Measurements from ENCODE around the gene RPL27A. TPM values are rescaled to one million over a fixed set of nuclear protein-coding genes. Genes with fewer than 3 reads are reported as not detected.
A peak's percentile ranks its signal among the peaks of the same experiment; 100 is the strongest.

Gene RPL27A
- polyA plus RNA-seq, 3 donors: 1,901 to 2,340 (median 2,158) TPM

DNA sequence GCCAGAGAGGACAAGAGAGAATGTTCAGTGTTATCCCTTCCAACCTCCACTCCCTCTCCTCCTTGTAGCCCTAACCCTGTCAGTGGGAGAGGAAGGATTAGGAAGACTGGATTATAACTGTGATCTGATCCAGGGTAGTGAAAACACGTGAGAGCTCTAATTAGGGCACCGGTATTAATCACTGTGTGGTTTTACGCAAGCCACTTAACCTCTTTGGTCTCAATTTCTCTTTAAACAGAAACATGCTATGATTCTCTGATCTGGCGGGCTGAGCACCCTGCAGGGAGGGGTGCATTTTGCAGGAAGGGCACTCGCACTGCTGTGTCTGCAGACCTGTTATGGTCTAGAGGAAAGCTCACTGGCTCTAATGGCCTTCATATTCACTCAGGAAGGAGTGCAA is 11.5 kb downstream of the RPL27A start:
- no peak for DNase-seq

DNA sequence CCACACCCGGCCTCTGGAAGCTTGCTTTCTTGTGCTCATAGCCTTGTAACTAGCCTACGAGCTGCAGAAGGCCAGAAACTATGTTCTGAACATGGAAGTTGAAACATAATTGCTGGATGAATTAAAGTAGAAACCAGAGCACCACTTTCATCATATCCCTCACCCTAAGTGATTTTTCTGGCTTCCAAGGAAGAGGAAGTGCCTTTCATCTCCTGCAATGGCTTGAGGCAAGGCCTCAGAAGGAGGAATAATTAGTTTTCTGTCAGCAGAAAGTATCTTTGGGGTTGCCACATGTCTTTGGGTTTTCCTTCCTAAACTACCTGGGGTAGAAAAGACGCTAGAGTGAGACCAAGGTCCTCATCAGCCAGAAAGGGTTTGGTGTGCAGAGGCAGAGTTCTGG is 14.5 kb downstream of the RPL27A start:
- DNase-seq: no peak

DNA sequence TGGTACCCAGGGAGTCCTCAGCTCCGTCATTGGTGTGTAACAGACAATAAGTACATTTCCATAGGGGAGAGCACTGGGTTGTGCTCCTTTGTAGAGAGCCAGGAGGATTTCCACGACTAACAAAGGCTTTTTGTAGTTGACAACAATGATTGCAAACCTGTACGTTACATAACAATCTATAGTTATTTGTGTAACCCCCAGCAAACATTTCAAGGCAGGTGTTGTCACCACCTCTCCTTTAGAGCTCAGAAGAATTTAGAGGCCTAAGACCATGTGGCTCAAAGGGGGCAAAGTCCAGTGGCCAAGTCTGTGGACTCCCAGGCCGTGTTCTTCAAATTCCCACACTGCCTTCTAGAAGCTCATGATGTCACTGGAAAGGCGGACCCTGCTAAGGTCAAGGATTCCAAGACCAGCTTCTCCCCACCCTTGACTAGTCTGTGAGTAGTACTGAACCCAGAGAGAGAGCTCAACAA is 15.8 kb downstream of the RPL27A start:
- DNase-seq: no peak

DNA sequence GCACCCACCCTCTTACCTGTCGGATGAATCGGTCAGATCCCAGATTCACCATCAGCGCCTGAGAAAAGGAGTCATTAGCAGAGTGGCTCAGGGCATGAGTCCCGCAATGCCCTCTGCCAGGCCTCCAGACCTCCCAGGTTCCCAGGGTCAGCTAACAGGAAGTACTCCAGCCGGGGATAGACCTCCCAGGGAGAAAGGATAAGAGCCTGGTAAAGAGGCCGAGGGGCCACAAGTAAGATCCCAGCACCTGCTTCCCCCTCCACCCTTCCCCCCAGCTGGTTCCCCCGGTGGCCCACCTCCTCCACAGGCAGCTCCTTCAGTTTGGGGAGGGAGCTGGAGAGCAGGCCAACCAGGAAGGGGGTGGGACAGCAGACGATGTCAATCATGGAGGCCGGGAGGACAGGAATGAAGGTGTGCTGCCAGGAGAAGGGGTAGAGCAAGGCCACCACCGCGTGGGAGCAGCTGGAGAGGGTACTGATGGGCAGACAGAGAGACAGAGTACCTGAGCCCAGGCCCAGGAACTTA is 16.4 kb downstream of the RPL27A start:
- DNase-seq: no peak

DNA sequence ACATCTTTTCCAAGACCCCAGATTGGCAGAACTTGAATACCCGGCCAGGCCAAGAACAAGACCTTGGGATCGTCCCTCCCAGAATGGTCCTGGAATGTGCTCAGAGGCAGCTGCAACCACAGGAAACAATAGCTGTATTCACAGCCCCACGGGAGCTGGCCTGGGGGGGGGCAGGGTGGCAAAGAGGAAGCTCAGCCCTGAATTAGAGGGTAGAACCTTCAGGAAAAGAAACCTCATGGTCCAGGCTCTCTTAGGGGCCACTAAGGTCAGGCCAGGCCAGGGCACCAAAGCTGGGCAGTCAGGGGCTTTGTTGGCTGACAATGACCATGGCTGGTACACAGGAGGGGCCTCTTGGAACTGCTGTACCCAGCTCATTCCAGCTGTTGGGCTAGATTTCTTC is 17.3 kb downstream of the RPL27A start:
- DNase-seq: no peak

DNA sequence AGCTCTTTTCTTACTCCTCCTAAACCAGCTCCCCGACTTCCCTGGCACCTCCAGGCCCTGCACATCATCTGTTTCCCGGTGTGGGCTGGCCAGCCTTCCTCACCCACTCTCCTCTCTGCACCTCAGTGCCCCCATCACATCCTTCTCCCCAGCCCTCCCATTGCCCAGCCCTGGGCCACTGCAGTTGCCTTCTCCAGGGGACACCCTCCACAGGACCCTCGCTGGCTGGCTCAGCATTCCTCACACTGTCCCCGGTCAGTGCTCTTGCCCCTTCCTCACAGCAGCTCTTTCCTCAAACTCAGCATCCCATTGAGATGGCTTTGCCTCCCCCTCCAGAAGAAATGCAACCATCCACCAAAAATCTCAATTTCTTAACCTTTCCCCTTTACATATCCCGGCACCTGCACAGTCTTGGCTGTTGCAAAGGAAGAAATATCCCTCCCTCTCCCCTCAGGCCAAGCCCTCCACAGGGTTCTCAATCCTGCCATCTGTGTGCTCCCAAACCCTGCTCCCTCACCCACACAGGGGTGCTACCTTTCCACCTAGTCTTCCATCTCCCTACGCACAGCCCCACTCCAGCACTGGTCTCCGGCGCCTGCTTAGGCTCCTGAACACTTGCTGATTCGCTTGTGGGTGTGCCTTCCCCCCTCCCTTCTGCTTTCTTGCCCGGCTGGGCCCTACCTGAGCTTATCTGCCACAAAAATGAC is 19.5 kb downstream of the RPL27A start:
- no peak for DNase-seq

DNA sequence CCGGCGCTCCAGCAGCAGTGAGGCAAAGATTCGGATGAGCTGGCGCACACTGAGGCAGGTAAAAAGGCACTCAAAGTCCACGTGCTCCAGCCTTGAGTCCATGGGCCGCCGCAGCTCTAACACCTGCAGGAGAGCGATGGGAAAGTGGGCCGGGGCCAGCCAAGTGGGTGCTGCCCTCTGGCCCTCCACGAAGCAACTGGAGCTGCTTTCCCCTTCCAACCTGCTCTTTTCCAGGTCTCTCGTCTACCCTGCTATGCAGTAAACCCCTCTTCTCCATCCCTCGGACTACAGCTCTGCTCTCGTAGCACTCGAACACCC is 20.0 kb downstream of the RPL27A start:
- DNase-seq: no peak

DNA sequence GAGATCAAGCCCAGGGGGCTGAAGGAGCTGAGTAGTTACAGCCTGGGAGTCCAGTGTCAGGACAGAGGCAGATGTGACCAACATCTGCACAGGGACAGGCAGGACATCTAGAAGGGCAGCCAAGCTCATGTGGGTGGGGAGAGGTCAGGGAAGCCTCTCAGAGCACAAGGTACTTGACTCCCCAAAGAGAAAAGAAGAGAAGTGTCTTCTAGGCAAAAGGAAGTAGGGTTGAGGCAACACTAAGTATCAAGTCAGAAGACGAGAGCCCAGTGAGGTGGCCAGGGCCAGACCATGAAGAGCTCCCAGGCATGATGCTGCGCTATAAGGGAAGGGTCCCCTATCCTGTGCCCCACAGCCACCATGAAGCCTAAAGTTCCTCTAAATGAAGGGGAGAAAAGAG is 21.5 kb downstream of the RPL27A start:
- DNase-seq: no peak

DNA sequence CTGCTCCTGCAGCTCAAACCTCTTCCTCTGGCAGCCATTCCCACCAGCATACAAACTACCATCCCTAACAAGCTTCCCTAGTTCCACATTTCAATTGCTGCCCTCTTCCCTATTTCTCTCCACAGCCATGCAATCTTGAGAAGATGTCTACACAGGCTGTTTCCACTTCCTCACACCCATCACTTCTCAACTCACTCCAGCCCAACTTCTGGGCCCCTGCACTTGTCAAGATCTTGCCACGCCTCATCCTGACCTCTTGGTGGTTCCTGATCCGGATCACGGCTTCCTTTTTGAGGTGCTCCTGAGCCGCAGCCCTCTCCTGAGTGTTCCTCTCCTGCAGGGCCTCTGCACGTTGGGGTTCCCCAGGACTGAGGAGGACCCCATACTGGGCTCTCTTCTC is 22.6 kb downstream of the RPL27A start:
- DNase-seq: no peak

DNA sequence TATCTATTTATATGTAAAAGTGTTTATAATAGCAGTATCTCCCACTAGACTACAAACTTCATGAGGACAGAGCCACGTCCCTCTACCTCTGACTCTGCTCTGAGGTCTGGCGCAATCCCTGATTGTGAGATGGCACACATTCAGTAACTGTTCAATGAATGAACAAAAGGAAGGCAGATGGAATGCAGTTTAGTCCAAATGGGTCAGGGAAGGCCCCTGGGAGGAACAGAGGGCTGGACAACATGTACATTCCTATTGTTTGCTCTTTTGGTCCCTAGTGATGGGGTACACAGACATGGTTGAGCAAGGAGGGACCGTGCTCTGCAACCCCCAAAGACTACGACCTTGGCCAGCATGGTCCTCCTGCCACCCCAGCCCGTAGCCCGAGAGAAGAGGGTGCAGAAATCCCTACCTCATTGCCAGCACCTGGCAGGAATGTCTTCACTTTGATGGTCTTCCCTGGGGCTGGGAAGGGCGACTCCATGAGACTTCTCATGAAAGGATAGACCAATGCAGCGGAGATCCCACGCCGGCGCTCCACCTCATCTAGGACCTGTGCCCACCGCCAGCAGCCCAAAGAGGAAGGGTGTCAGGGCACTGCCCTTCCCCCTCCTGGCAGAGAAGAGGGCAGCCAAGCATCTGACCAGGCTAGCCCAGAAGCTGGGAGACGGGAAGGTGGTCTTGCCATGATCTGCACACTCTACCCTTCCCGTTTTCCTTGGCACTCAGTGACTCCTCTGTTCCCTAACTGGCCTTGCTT is 24.3 kb downstream of the RPL27A start:
- no peak for DNase-seq

DNA sequence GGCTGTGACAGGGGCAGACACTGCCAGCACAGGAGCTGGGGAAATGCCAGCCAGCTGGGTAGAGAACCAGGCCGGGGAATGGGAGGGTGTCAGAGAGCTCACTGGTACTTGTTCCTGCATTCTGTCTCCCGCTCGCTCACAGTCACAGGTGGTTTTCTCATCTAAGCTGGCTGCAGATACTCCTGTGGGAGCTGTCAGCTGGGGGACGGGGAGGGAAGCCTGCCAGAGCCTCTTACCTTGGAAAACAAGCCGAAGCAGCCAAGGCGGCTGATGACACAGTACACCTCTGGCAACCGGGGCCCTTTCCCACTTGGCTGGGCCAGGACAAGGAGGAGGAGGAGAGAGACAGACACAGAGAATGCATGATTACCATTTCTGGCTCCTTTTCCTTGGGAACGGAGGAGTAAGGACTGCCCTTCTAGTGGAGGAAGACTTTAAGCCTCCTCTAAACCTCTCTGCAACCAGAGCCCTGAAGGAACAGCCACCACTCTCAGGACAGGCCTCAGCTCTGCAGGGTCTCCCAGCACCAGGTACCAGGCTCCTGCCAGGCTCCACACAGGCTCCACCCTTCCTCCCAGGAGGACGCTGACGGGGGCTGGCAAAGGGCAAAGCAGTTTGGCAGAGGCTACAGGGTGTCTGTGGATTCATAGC is 25.1 kb downstream of the RPL27A start:
- no peak for DNase-seq

DNA sequence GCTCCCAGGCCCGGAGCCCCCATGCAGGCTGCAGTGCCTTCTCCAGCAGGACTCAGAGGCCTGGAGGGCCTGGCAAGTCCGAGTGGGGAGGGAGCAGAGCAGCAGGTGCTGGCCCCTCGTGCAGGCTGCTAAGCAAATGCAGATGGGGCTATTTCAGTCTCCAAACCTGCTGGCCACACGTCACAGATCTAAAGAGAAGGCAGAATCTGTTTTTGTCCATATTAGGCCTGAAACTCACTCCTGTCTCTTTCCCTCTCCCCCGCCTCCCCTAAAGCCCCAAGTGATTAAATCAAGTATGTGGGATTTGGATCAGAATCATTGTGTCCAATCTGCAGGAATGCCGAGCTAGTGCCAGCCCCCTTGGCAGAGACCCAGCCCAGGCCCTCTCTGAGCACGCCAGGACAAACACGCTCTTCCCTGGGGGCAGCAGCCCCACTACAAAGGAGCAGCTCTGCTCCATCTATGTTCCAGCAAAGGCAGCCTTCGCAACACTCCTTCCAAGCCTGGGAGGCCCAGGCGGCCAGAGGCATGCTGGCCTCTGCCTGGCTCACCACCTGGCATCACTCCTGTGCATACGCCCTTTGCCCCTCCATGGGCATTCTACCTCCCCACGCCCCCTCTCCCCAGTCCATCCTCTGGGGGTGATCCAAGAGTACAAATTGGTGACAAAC is 26.5 kb downstream of the RPL27A start:
- DNase-seq: peak; percentile 60

DNA sequence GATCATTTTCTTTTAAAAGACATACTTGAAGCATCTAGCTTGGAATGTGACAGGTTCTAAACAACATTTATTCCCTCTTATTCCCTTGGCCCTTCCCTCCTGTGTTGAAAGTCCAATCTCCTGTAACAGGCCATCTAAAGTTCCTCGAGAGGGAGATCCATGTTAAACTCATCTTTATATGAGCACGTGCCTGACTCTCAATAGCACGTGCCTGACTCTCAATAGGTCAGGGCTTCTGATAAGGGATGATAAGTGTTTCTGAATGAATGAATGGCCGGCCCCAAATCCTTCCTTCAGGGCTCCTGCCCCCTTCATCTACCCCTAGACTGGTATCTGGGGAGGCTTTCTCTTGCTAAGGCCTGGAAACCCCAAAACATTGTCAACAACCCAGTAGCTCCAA is 27.2 kb downstream of the RPL27A start:
- DNase-seq: no peak

DNA sequence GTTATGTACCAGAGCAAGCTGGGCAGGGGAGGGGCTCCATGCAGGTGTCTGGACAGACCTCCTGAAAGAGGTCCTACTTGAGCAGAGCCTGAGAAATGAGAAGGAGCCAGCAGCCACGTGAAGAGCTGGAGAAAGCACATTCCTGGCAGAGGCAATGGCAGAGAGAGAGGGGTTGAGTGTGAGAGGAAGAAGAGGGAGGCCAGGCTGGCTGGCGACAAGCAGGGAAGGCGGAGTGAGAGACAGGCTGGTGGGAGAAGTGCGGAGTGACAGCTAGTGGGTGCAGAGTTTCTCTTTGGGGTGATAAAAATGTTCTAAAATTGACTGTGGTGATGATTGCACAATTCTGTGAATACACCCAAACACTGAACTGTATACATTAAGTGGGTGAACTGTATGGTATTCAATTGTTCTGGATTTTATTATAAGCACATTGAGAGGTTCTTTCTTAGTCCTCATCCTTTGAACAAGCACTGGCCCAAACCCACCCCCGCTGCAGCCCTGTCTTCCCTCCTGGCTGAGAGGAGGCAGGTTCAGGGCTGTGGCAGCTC is 29.4 kb downstream of the RPL27A start:
- DNase-seq: no peak

DNA sequence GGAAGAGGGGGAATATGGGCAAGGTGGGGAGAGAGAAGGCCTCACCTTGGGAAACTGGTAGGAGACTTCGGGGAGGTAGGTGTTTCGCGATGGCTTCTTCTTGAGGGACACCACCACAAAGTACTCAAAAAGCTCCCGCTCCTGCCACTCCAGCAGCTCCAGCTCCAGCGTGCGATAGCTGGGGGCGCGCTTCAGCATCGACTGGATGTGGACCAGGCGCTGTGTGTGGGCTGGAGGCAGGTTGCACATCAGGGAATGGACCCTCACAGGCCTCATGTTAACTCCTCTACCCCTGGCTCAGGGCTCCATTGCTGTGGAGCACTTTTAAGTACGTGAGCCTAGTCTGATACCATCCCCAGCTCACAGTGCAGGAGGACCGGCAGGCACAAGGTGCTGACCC is 29.9 kb downstream of the RPL27A start:
- no peak for DNase-seq

DNA sequence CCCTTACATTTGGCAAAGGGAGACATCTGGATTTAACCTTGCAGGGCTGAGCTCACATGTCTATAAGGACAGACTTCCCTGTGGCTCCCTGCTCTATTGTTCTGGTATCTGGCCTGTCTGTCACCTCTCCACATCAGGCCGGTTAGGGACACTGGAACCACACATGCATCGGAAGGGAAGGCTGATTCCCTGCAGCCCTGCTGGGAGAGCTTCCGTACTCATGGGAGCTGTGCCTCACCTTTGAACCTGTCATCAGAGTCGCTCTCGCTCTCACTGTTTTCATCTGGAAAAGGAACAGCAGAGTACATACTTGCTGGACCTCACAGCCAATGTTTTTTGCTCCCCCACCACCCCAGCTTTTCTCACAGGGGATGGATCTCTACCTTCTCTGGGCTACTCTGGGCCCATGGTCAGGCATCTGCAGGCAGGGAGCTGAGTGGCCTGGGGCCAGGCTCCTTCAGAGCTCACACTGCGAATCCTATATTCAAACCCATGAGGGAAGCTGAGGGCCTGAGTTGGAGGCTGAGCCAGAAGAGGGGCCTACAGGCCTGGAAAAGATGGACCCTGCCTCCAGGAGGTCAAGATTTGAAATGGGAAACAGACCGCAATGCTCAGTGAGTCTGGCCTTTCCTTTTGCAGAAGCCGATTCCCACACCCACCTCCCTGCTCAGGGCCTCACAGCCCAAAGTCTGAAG is 31.3 kb downstream of the RPL27A start:
- DNase-seq: no peak

DNA sequence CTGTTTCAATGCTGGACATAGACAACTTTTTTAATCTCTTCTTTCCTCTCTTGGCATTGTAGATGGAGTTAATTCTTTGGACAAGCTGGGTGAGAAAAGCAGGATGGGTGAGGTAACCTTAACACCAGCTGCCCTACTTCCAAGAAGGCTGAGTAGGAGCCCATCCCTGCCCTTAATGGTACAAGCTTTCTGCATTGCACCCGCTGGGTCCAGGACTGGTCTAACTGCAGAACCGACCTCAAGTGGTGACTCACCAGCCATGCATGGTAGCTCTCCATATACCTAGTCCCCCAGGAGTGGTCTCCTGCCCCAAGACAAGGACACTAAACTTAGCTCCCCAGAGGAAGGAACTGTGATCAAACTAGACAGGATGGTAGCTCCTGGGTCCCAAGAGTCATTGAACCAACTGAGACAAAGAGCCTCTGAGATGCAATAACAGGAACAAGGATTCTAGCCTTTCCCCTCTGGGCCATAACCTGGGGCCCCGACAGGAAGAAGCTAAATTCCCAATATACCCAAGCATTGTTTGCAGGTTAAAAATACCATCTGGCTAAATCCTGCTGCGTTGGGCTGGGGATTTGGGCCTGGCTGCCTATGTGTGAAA is 32.1 kb downstream of the RPL27A start:
- no peak for DNase-seq

DNA sequence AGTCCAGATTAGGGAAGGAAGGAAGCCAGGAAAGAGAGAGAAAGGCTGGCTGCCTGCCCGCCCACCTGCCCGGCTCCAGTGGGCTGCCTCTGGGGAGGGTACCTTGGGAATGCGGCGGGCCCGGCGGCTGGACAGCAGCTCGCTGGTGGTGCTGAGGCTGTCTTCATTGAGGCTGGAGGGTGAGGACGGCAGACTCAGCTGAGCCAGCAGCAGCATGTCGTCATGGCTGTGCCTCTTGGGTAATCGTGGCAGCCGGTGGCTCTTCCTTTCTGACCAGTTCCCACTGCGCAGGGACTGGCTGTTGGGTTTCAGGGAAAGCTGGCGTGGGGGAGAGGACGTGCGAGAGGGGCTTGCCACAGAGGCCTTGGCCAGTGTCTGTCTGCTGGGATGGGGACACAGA is 32.9 kb downstream of the RPL27A start:
- no peak for DNase-seq

DNA sequence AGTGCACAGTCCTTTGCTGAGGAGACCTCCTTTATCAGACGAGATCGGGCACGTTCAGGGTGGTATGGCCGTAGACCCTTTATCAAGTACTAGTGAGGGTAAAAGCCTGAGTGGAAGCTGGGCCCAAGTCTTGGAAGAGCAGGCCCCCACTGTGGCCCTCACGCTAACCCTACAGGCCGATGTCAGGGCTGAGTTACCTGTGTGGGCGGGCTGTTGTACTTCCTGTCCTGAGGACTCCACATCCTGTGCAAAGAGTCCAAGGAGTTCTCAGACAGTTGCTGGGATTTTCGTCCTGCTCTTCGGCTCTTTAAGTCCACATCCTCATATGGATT is 34.9 kb downstream of the RPL27A start:
- no peak for DNase-seq

DNA sequence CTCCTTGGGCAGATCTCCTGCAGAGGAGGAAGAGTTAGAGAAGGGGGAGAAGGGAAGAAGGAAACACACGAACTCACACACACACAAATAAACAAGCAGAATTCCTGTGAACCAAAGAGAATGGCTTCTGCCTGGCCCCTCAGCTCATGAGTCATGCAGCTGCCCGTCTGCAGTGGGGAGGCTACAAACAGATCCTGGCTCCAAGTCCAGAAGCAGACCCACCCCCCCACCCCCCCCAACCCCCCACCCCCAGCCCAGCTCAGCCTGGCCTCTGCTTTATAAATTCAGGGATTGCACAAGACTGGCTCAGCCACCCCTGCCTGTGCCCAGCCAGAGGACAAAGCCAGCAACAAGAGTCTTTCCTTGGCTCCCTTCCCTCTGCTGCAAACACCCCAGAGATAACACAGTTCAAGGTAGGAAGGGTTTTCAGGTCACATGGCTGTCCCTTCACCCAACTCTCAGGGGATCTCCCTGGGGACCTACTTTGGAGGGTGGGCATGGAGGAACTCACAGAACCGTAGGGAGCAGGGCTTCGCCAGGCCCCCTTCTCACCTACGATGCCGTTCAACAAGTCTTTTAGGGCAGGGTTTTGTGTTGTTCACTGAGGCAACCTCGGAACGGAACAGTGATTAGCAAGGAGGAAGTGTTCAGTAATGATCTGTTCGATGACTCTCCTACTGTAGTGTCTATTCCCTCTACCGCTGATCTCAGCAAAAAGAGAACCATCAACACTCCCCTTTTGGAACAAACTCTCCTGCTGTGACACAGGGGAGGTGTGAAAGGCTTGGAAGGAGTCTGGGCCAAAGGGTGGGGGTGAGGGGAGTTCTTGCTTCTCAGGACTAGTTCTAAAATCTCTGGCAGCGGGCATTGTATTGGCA is 35.5 kb downstream of the RPL27A start:
- no peak for DNase-seq

All from renal pelvis (tissue), 4 donors.